Neutrophil (primary cell): Measurements from ENCODE around the gene C14orf132.

Source experiments
- H3K27ac ChIP-seq: fragments of 200-600 bp; sonication (generic); 2 replicates; pipeline ENCODE4 v1.5.1; 2016; ENCODE audit warnings: mild to moderate bottlenecking, moderate library complexity
- H3K27me3 ChIP-seq: fragments of 200-600 bp; sonication (generic); 2 replicates; pipeline ENCODE4 v1.6.0; 2016; ENCODE audit warnings: mild to moderate bottlenecking
- H3K36me3 ChIP-seq: fragments of 200-600 bp; sonication (generic); 2 replicates; pipeline ENCODE4 v1.5.1; 2017
- H3K4me1 ChIP-seq, 2 experiments: fragments of 200-600 bp in 1 of 2; sonication (generic) in 1 of 2; 1 replicate in 1 of 2; 2 replicates in 1 of 2; pipeline versions ENCODE4 v1.5.1 to v1.6.1; 2013 to 2016; ENCODE audit warnings: low read depth in 1 of 2, low read length in 1 of 2, mild to moderate bottlenecking in 1 of 2, moderate library complexity in 1 of 2; ENCODE audit not compliant: control insufficient read depth in 1 of 2, insufficient read depth in 1 of 2
- H3K4me3 ChIP-seq, 2 experiments: fragments of 200-600 bp in 1 of 2; sonication (generic) in 1 of 2; 1 replicate in 1 of 2; 2 replicates in 1 of 2; pipeline ENCODE4 v1.5.1; 2013 to 2016; ENCODE audit warnings: low read depth in 1 of 2, low read length in 1 of 2, mild to moderate bottlenecking in 1 of 2, moderate library complexity in 1 of 2
- H3K9me3 ChIP-seq: fragments of 200-600 bp; sonication (generic); 2 replicates; pipeline ENCODE4 v1.5.1; 2016
- CTCF ChIP-seq: fragments of 200-600 bp; sonication (generic); IDR thresholded peaks from 2 replicates; pipeline ENCODE4 v1.5.1; 2016; ENCODE audit warnings: antibody characterized with exemption

Gene C14orf132

GRCh38 chr14:96088074-96088473 is 48.9 kb downstream of the C14orf132 start:
- Histone ChIP-seq H3K4me1 (no peaks in the 10 kb centered on the region), H3K27ac (no peak overlapping the region), H3K4me3 (no peak overlapping the region), H3K9me3 (no peaks in the 10 kb centered on the region), H3K36me3 (no peaks in the 10 kb centered on the region), H3K27me3 (no peaks in the 10 kb centered on the region)
- no peak for TF ChIP-seq CTCF

GRCh38 chr14:96088481-96088880 is 49.3 kb downstream of the C14orf132 start:
- no peak overlapping the region for H3K4me3 ChIP-seq
- H3K27me3 ChIP-seq = no peaks in the 10 kb centered on the region
- no peak overlapping the region for H3K27ac ChIP-seq
- H3K4me1 ChIP-seq = no peaks in the 10 kb centered on the region
- TF ChIP-seq CTCF = no peak
- no peaks in the 10 kb centered on the region for H3K36me3 ChIP-seq
- no peaks in the 10 kb centered on the region for H3K9me3 ChIP-seq

- H3K27ac ChIP-seq = no peak overlapping the region
- H3K4me1 ChIP-seq = no peaks in the 10 kb centered on the region
- H3K4me3 ChIP-seq = no peak overlapping the region
- no peaks in the 10 kb centered on the region for H3K9me3 ChIP-seq
- no peaks in the 10 kb centered on the region for H3K36me3 ChIP-seq
- H3K27me3 ChIP-seq = no peaks in the 10 kb centered on the region
- no peak for TF ChIP-seq CTCF
Observed at GRCh38 chr14:96088911-96089310, 49.7 kb downstream of the C14orf132 start.

- no peak for TF ChIP-seq CTCF
- no peaks in the 10 kb centered on the region for H3K9me3 ChIP-seq
- no peak overlapping the region for H3K4me3 ChIP-seq
- no peaks in the 10 kb centered on the region for H3K36me3 ChIP-seq
- H3K27me3 ChIP-seq = no peaks in the 10 kb centered on the region
- H3K4me1 ChIP-seq = no peaks in the 10 kb centered on the region
- H3K27ac ChIP-seq = no peak overlapping the region
Observed at GRCh38 chr14:96089401-96089800, 50.2 kb downstream of the C14orf132 start.

- Histone ChIP-seq H3K4me3 (no peak overlapping the region), H3K4me1 (no peaks in the 10 kb centered on the region), H3K27me3 (peaks cover 4% of the 10 kb centered on the region), H3K27ac (no peak overlapping the region), H3K36me3 (no peaks in the 10 kb centered on the region), H3K9me3 (no peaks in the 10 kb centered on the region)
- no peak for TF ChIP-seq CTCF
Observed at GRCh38 chr14:96090441-96091148, 51.4 kb downstream of the C14orf132 start.
